ENCODE data around the gene RPS17. TPM values are rescaled to one million over a fixed set of nuclear protein-coding genes. Genes with fewer than 3 reads are reported as not detected.

The RPS17 gene
- total RNA-seq, 2 donors from 2014 or later: 1,918 to 2,023 TPM

DNA sequence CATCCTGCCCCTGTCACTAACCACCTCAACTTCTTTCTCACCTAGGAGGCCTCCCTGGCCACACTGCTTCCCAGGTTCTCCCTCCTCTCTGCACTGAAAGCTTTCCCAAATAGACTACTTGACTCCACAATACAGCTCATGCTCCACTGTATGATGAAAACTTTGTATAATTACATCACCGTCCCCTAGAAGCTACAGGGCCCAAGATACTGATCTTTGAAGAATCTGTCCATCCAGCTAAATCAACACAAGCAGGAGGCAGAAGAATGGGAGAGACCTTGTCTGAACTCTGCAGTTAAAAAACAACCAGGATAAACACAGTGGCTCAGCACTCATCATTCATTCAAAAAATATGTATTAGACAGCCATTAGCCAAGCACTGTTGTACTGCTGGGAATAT is 26.4 kb upstream of the RPS17 start:
- H3K36me3 ChIP-seq (ENCODE audit: control insufficient read depth, insufficient read depth, low read length): no peaks in the 10 kb centered on the region
- no peak overlapping the region for H3K9ac ChIP-seq (ENCODE audit: extremely low read depth, low read length, poor library complexity, severe bottlenecking)
- H3K4me3 Mint-ChIP-seq: no peak overlapping the region
- H3K9me3 ChIP-seq (ENCODE audit: control insufficient read depth, low read length): no peaks in the 10 kb centered on the region
- peaks cover 14% of the 10 kb centered on the region for H3K4me1 ChIP-seq (ENCODE audit: control insufficient read depth, insufficient read depth, low read length)
- H3K27me3 Mint-ChIP-seq (ENCODE audit: insufficient read depth): peaks cover 2% of the 10 kb centered on the region
- H3K27me3 ChIP-seq (ENCODE audit: control insufficient read depth, insufficient read depth, low read length, poor library complexity, severe bottlenecking): no peaks in the 10 kb centered on the region
- no peak overlapping the region for H3K27ac Mint-ChIP-seq
- no peaks in the 10 kb centered on the region for H3K9me3 Mint-ChIP-seq
- H3K4me1 Mint-ChIP-seq: peaks cover 36% of the 10 kb centered on the region
- H3K27ac ChIP-seq (ENCODE audit: low read depth, low read length): no peak overlapping the region
- H3K4me3 ChIP-seq (ENCODE audit: low read length): peak overlapping the region; percentile 11
- H3K36me3 Mint-ChIP-seq (ENCODE audit: low read depth): no peaks in the 10 kb centered on the region
- TF ChIP-seq CTCF (conservative IDR thresholded peaks at IDR 0.05): no peak
- 100% methylated on average over 1 of the region's 1 CpG; no CpG with 5 or more reads in 1 of the 2 experiments for WGBS, 2 experiments (ENCODE audit: insufficient coverage in 1 of 2, insufficient read length in 1 of 2)
- peak; percentile 20 for DNase-seq

- Histone ChIP-seq H3K27ac (ENCODE audit: low read depth, low read length) (no peak overlapping the region), H3K9ac (ENCODE audit: extremely low read depth, low read length, poor library complexity, severe bottlenecking) (no peak overlapping the region), H3K9me3 (ENCODE audit: control insufficient read depth, low read length) (no peaks in the 10 kb centered on the region), H3K27me3 (ENCODE audit: control insufficient read depth, insufficient read depth, low read length, poor library complexity, severe bottlenecking) (no peaks in the 10 kb centered on the region), H3K36me3 (ENCODE audit: control insufficient read depth, insufficient read depth, low read length) (no peaks in the 10 kb centered on the region), H3K4me3 (ENCODE audit: low read length) (peak overlapping the region; percentile 3), H3K4me1 (ENCODE audit: control insufficient read depth, insufficient read depth, low read length) (peaks cover 13% of the 10 kb centered on the region)
- Mint-ChIP-seq H3K27me3 (ENCODE audit: insufficient read depth) (no peaks in the 10 kb centered on the region), H3K4me1 (peaks cover 27% of the 10 kb centered on the region), H3K27ac (no peak overlapping the region), H3K36me3 (ENCODE audit: low read depth) (no peaks in the 10 kb centered on the region), H3K4me3 (no peak overlapping the region), H3K9me3 (no peaks in the 10 kb centered on the region)
- no peak for DNase-seq
- WGBS, 2 experiments (ENCODE audit: insufficient coverage in 1 of 2, insufficient read length in 1 of 2): 80% methylated on average over 1 of the region's 1 CpG; no CpG with 5 or more reads in 1 of the 2 experiments
- TF ChIP-seq CTCF (conservative IDR thresholded peaks at IDR 0.05): no peak
These were observed 18.2 kb upstream of the RPS17 start for GRCh38 chr15:82558502-82558901.

- peaks cover 16% of the 10 kb centered on the region for H3K4me1 Mint-ChIP-seq
- no peak overlapping the region for H3K4me3 Mint-ChIP-seq
- Histone ChIP-seq H3K9me3 (ENCODE audit: control insufficient read depth, low read length) (no peaks in the 10 kb centered on the region), H3K4me3 (ENCODE audit: low read length) (no peak overlapping the region), H3K27ac (ENCODE audit: low read depth, low read length) (no peak overlapping the region), H3K9ac (ENCODE audit: extremely low read depth, low read length, poor library complexity, severe bottlenecking) (no peak overlapping the region), H3K4me1 (ENCODE audit: control insufficient read depth, insufficient read depth, low read length) (peaks cover 13% of the 10 kb centered on the region), H3K36me3 (ENCODE audit: control insufficient read depth, insufficient read depth, low read length) (no peaks in the 10 kb centered on the region), H3K27me3 (ENCODE audit: control insufficient read depth, insufficient read depth, low read length, poor library complexity, severe bottlenecking) (no peaks in the 10 kb centered on the region)
- no peaks in the 10 kb centered on the region for H3K36me3 Mint-ChIP-seq (ENCODE audit: low read depth)
- no peaks in the 10 kb centered on the region for H3K9me3 Mint-ChIP-seq
- H3K27ac Mint-ChIP-seq: no peak overlapping the region
- H3K27me3 Mint-ChIP-seq (ENCODE audit: insufficient read depth): peaks cover 5% of the 10 kb centered on the region
- DNase-seq: no peak
- no peak for TF ChIP-seq CTCF (conservative IDR thresholded peaks at IDR 0.05)
- 92% methylated on average over 3 to 7 of the region's 7 CpGs for WGBS, 2 experiments (ENCODE audit: insufficient coverage in 1 of 2, insufficient read length in 1 of 2)
These were observed 16.2 kb upstream of the RPS17 start for GRCh38 chr15:82556315-82557035.

All from endodermal cell (in vitro differentiated cells).